Stimulated activated naive CD4-positive, alpha-beta T cell treated with Interleukin-2 at 50 U/mL for 16 hours (primary cell): ENCODE results near the gene DNAJC4.

Experiments
- DNase-seq: peaks from one replicate; lab custom pipeline; 2025; lab: John Stamatoyannopoulos, UW

DNAJC4 gene

DNA sequence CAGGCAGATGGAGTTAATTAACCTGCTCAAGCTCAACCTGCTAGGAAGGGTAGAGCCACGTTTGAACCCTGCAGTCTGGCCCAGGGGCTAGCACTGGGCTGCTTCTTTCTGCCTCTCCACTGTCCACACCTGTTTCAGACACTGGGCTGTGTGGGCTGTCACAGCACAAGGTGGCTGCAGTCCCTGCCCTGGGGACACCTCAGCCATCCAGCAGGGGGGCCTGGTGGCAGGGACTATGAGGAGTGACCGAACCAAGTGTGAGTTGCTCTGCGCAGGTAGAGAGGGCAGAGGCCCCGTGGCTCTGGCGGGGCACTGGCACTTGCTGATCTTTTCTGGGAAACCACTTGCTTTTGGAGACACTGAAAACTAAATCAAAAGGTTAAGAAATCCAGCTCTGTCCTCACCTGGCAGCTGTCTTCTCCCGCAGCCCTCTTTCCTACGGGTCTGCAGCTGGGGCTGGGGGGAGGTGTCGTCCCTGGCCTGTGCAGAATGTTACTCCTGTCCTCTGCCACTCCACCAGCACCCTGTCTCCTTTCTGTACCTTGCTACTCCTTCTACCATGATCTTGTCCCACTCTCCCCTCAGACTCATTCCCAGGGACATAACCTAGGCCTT lies 48.3 kb downstream of the DNAJC4 start:
- no peak for DNase-seq

- no peak for DNase-seq
These were observed 51.8 kb downstream of the DNAJC4 start for GRCh38 chr11:64281957-64282770.

GRCh38 chr11:64283092-64283491 lies 52.7 kb downstream of the DNAJC4 start:
- DNase-seq: no peak
